H1 (cell line): ENCODE data around the gene PDE1A. TPM values are rescaled to one million over a fixed set of nuclear protein-coding genes. Genes with fewer than 3 reads are reported as not detected.

Source experiments
- CTCF ChIA-PET: fragments of 300-600 bp; sonication (Branson Sonifier 250); formaldehyde crosslinking; loops from one replicate; lab custom pipeline; 2021; ENCODE audit not compliant: partially characterized antibody; lab: Charles Lee
- POLR2A ChIA-PET: fragments of 300-600 bp; sonication (Branson Sonifier 250); formaldehyde crosslinking; loops from one replicate; lab custom pipeline; 2021; ENCODE audit warnings: inconsistent platforms; ENCODE audit not compliant: partially characterized antibody; lab: Charles Lee
- DNase-seq, 2 experiments: peaks; one replicate each; pipeline versions ENCODE4 v3.0.0 to v3.0.0-alpha.2; 2010 to 2022; ENCODE audit warnings: low spot score in 2 of 2, low read depth in 1 of 2, mixed read lengths in 1 of 2
- FAIRE-seq: peaks from 2 replicates; lab custom pipeline; 2011; peaks lifted over from hg19 to GRCh38; lab: Jason Lieb, UNC
- H2AFZ ChIP-seq: 2 replicates; pipeline ENCODE4 v1.8.1; 2012; ENCODE audit warnings: low read length, inconsistent platforms
- H2AK5ac ChIP-seq: 2 replicates; pipeline ENCODE4 v1.6.1; 2013; ENCODE audit warnings: low read depth, low read length
- H2BK120ac ChIP-seq: replicated peaks from 2 replicates; pipeline ENCODE3; 2013; ENCODE audit warnings: low read depth, low read length, inconsistent platforms
- H2BK12ac ChIP-seq: 2 replicates; pipeline ENCODE4 v1.6.1; 2013; ENCODE audit warnings: low read depth, low read length
- H2BK15ac ChIP-seq: 2 replicates; pipeline ENCODE4 v1.6.1; 2013; ENCODE audit warnings: low read length
- H2BK20ac ChIP-seq: 2 replicates; pipeline ENCODE4 v1.6.1; 2013; ENCODE audit warnings: low read length
- H2BK5ac ChIP-seq: 2 replicates; pipeline ENCODE4 v1.6.1; 2013; ENCODE audit warnings: low read depth, low read length
- H3K14ac ChIP-seq: 2 replicates; pipeline ENCODE4 v1.6.1; 2013; ENCODE audit warnings: inconsistent platforms; ENCODE audit not compliant: insufficient read length
- H3K18ac ChIP-seq: 2 replicates; pipeline ENCODE4 v1.6.1; 2013; ENCODE audit warnings: low read length; ENCODE audit errors: extremely low read depth
- H3K23ac ChIP-seq: 2 replicates; pipeline ENCODE4 v1.6.1; 2013; ENCODE audit warnings: inconsistent platforms; ENCODE audit not compliant: insufficient read length
- H3K23me2 ChIP-seq: 2 replicates; pipeline ENCODE4 v1.6.1; 2013; ENCODE audit warnings: low read depth, low read length
- H3K27ac ChIP-seq: 2 replicates; pipeline ENCODE4 v1.6.1; 2011; ENCODE audit warnings: low read depth, low read length, inconsistent platforms
- H3K27me3 ChIP-seq, 4 experiments: replicated peaks in 1 of 4; 1 replicate in 1 of 4; 2 replicates in 3 of 4; pipeline versions ENCODE4 v1.6.1 to v1.8.1; 2011 to 2013; ENCODE audit warnings: low read length in 3 of 4, mild to moderate bottlenecking in 3 of 4, inconsistent platforms in 2 of 4, mixed read lengths in 2 of 4, moderate library complexity in 1 of 4; ENCODE audit not compliant: control insufficient read depth in 3 of 4, insufficient read depth in 3 of 4; ENCODE audit errors: extremely low read depth in 1 of 4
- H3K36me3 ChIP-seq, 4 experiments: 2 replicates each; pipeline versions ENCODE4 v1.6.1 to v1.8.1; 2011 to 2013; ENCODE audit warnings: mild to moderate bottlenecking in 4 of 4, low read length in 3 of 4, moderate library complexity in 2 of 4, control low read depth in 1 of 4, inconsistent platforms in 1 of 4; ENCODE audit not compliant: insufficient read depth in 4 of 4, control insufficient read depth in 2 of 4
- H3K4ac ChIP-seq: replicated peaks from 2 replicates; pipeline ENCODE3; 2013; ENCODE audit warnings: low read length, low read depth, mixed read lengths, inconsistent platforms; ENCODE audit not compliant: insufficient read length
- H3K4me1 ChIP-seq, 4 experiments: replicated peaks in 1 of 4; 1 replicate in 1 of 4; 2 replicates in 3 of 4; pipeline versions ENCODE4 v1.6.1 to v1.8.1; 2011 to 2013; ENCODE audit warnings: low read length in 3 of 4, inconsistent platforms in 2 of 4, mixed read lengths in 1 of 4; ENCODE audit not compliant: insufficient read depth in 4 of 4, control insufficient read depth in 3 of 4
- H3K4me2 ChIP-seq, 2 experiments: 2 replicates each; pipeline versions ENCODE4 v1.6.1 to v1.8.1; 2011 to 2013; ENCODE audit warnings: low read depth in 2 of 2, low read length in 2 of 2, control low read depth in 1 of 2, inconsistent platforms in 1 of 2, mild to moderate bottlenecking in 1 of 2; ENCODE audit not compliant: insufficient read depth in 1 of 2
- H3K4me3 ChIP-seq, 4 experiments: fragments of 200-600, 300-600 bp in 1 of 4; sonication (generic), shearing (Covaris generic), sonication (Bioruptor Twin) in 1 of 4; 2 replicates each; pipeline versions ENCODE4 v1.5.1 to v1.8.1; 2011 to 2016; ENCODE audit warnings: low read length in 4 of 4, low read depth in 3 of 4, control low read depth in 2 of 4, inconsistent platforms in 2 of 4, mild to moderate bottlenecking in 2 of 4, mixed read lengths in 1 of 4, moderate library complexity in 1 of 4; ENCODE audit not compliant: insufficient read depth in 2 of 4; ENCODE audit errors: extremely low read depth in 1 of 4
- H3K56ac ChIP-seq: replicated peaks from 2 replicates; pipeline ENCODE3; 2013; ENCODE audit warnings: low read depth, mild to moderate bottlenecking, mixed read lengths, low read length, inconsistent platforms; ENCODE audit not compliant: insufficient read length
- H3K79me1 ChIP-seq: 2 replicates; pipeline ENCODE4 v1.6.1; 2013; ENCODE audit warnings: low read depth, low read length, control low read depth
- H3K79me2 ChIP-seq, 2 experiments: 2 replicates each; pipeline versions ENCODE4 v1.6.1 to v1.8.1; 2012 to 2013; ENCODE audit warnings: low read length in 2 of 2, mild to moderate bottlenecking in 2 of 2, inconsistent platforms in 1 of 2; ENCODE audit not compliant: insufficient read depth in 2 of 2, control insufficient read depth in 1 of 2
- H3K9ac ChIP-seq, 4 experiments: replicated peaks in 1 of 4; 1 replicate in 1 of 4; 2 replicates in 3 of 4; pipeline versions ENCODE4 v1.6.1 to v1.8.1; 2011 to 2013; ENCODE audit warnings: low read depth in 3 of 4, low read length in 3 of 4, control low read depth in 2 of 4, mild to moderate bottlenecking in 2 of 4, moderate library complexity in 2 of 4, inconsistent platforms in 1 of 4; ENCODE audit errors: extremely low read depth in 1 of 4
- H3K9me3 ChIP-seq, 2 experiments: 2 replicates each; pipeline versions ENCODE4 v1.6.1 to v1.8.1; 2012 to 2013; ENCODE audit warnings: mild to moderate bottlenecking in 2 of 2, moderate library complexity in 2 of 2, control low read depth in 1 of 2, inconsistent platforms in 1 of 2, low read depth in 1 of 2, low read length in 1 of 2, mixed read lengths in 1 of 2; ENCODE audit not compliant: insufficient read depth in 2 of 2
- H4K20me1 ChIP-seq, 2 experiments: replicated peaks in 1 of 2; 2 replicates each; pipeline versions ENCODE3 to v1.8.1; 2011 to 2013; ENCODE audit warnings: inconsistent platforms in 2 of 2, low read length in 2 of 2, mild to moderate bottlenecking in 1 of 2; ENCODE audit not compliant: insufficient read depth in 2 of 2, control insufficient read depth in 1 of 2
- H4K5ac ChIP-seq: 2 replicates; pipeline ENCODE4 v1.6.1; 2013; ENCODE audit warnings: low read length, low read depth, mixed read lengths, inconsistent platforms; ENCODE audit not compliant: insufficient read length
- H4K8ac ChIP-seq: 2 replicates; pipeline ENCODE4 v1.8.0; 2013; ENCODE audit warnings: mild to moderate bottlenecking, moderate library complexity, low read length, inconsistent platforms; ENCODE audit not compliant: insufficient read depth; ENCODE audit errors: extremely low read depth
- H4K91ac ChIP-seq: replicated peaks from 2 replicates; pipeline ENCODE3; 2013; ENCODE audit warnings: low read length, mixed read lengths, inconsistent platforms; ENCODE audit not compliant: insufficient read length
- RAD21 ChIP-seq, 2 experiments: IDR thresholded peaks in 1 of 2; conservative IDR thresholded peaks in 1 of 2; 2 replicates each; pipeline ENCODE4 v1.6.1; 2011; ENCODE audit warnings: low read depth in 2 of 2, low read length in 2 of 2, improper control_type of control experiment in 1 of 2, inconsistent platforms in 1 of 2, mild to moderate bottlenecking in 1 of 2, moderate library complexity in 1 of 2
- SIN3A ChIP-seq, 2 experiments: IDR thresholded peaks in 1 of 2; conservative IDR thresholded peaks in 1 of 2; 2 replicates each; pipeline ENCODE4 v1.6.1; 2011 to 2012; ENCODE audit warnings: low read length in 2 of 2, improper control_type of control experiment in 1 of 2, low read depth in 1 of 2, mild to moderate bottlenecking in 1 of 2
- WGBS, 2 experiments: shearing (Covaris generic) in 1 of 2; methylation state at CpG; one replicate each; pipeline versions ENCODE4 v1.1.6 to v1.1.7; 2013 to 2015; ENCODE audit warnings: low lambda C conversion rate in 2 of 2, mixed read lengths in 2 of 2, inconsistent platforms in 1 of 2, low coverage in 1 of 2, missing lambda C conversion rate in 1 of 2; ENCODE audit not compliant: insufficient replicate concordance in 2 of 2, insufficient coverage in 1 of 2, insufficient read length in 1 of 2; ENCODE audit errors: extremely low coverage in 1 of 2, missing lambda C conversion rate in 1 of 2; 5-methylcytosine and 5-hydroxymethylcytosine counted together
- polyA plus RNA-seq, 7 experiments: library from polyadenylated mRNA; depleted of rRNA in 3 of 7; stranded (reverse) in 5 of 7; unstranded in 2 of 7; fragments of >200 nt in 5 of 7; fragments of 200-250 nt in 2 of 7; gene quantifications; 1 replicate in 5 of 7; 2 replicates in 1 of 7; 4 replicates in 1 of 7; pipeline versions ENCODE4 v1.2.1 to v1.2.3, GENCODE V29; 2011 to 2013; ENCODE audit warnings: missing spikeins in 2 of 7, mixed read lengths in 2 of 7
- total RNA-seq: library from RNA; stranded (reverse); fragmentation: NEBNext Ultra II Directional; extraction: Animal tissue kit (Norgen Biotek cat#: 25700); gene quantifications from 2 replicates; pipeline ENCODE4 v1.2.1, GENCODE V29; 2021

Gene PDE1A
- total and polyA plus RNA-seq, 2 of the 8 experiments (the other 6 are each of a cell fraction or from before 2014, with no cell fraction given) = 0.34 TPM; not detected in 1

DNA sequence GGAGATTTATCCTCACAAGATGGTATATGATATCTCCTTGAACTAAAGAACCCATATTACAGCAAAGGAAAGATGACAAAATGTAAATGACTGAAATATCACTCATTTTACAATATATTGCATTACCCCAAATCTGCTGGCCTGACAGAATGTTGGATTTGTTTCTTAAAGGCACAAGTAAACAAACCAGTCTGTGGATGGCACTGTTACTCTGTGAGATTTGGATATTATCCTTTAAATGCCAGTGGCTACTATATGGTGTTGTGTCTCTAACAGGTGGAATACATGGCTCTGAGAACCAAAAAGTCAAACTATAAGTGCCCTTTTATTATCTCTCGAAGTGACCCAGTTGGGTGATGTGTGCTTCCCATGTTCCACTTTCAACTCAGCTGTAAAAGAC lies 125.7 kb downstream of the PDE1A start:
- Histone ChIP-seq H3K9ac (no peak overlapping the region), H3K4me2 (no peak overlapping the region), H3K23me2 (no peaks in the 10 kb centered on the region), H3K36me3 (no peaks in the 10 kb centered on the region), H3K27ac (no peak overlapping the region), H3K79me1 (no peaks in the 10 kb centered on the region), H2BK5ac (no peak overlapping the region), H3K56ac (no peak overlapping the region), H4K8ac (no peak overlapping the region), H2BK20ac (no peak overlapping the region), H3K23ac (no peak overlapping the region), H3K4ac (no peak overlapping the region), H3K27me3 (no peaks in the 10 kb centered on the region), H4K91ac (no peak overlapping the region), H4K5ac (no peak overlapping the region), H3K4me1 (no peaks in the 10 kb centered on the region), H2AFZ (no peak overlapping the region), H2BK120ac (no peak overlapping the region), H2BK15ac (no peak overlapping the region), H2AK5ac (no peak overlapping the region), H3K18ac (no peak overlapping the region), H3K79me2 (no peaks in the 10 kb centered on the region), H2BK12ac (no peak overlapping the region), H4K20me1 (no peaks in the 10 kb centered on the region), H3K14ac (no peak overlapping the region), H3K4me3 (no peak overlapping the region), H3K9me3 (no peaks in the 10 kb centered on the region)
- no peak for DNase-seq
- TF ChIP-seq RAD21 (IDR thresholded peaks at IDR 0.05 in 1 of 2, conservative IDR thresholded peaks at IDR 0.05 in 1 of 2; ENCODE audit: low read depth in 2 of 2, low read length in 2 of 2) (peak in 1 of 2 experiments; percentile 13; a peak in 2 of 4 replicates), SIN3A (conservative IDR thresholded peaks at IDR 0.05 in 1 of 2, IDR thresholded peaks at IDR 0.05 in 1 of 2; ENCODE audit: low read depth in 1 of 2, low read length in 2 of 2) (no peak)
- no peak for FAIRE-seq
- ChIA-PET POLR2A (no interaction called here), CTCF (no interaction called here)
- WGBS, 2 experiments = 91% methylated on average over 1 of the region's 1 CpG; no CpG with 5 or more reads in 1 of the 2 experiments
